Progenitor cell of endocrine pancreas (in vitro differentiated cells): ENCODE data around the gene SPTBN4. TPM values are rescaled to one million over a fixed set of nuclear protein-coding genes. Genes with fewer than 3 reads are reported as not detected.
"Not testable (repeated sequence)": the region's sequence is repeated elsewhere in the genome, so short reads cannot be mapped to it uniquely, and the experiment has no call there.

Source experiments
- DNase-seq: peaks from one replicate; pipeline ENCODE4 v3.0.0; 2021; ENCODE audit warnings: low spot score; ENCODE audit not compliant: unreplicated experiment
- H3K27ac Mint-ChIP-seq: 2 replicates; pipeline ENCODE4 v1.8.0; 2021; ENCODE audit warnings: mild to moderate bottlenecking, moderate library complexity, mixed read lengths
- H3K27me3 Mint-ChIP-seq: 2 replicates; pipeline ENCODE4 v1.8.0; 2021; ENCODE audit warnings: mixed read lengths
- H3K36me3 Mint-ChIP-seq: 2 replicates; pipeline ENCODE4 v1.8.0; 2022; ENCODE audit warnings: mixed read lengths; ENCODE audit not compliant: insufficient read depth
- H3K4me1 Mint-ChIP-seq: 2 replicates; pipeline ENCODE4 v1.8.0; 2021; ENCODE audit warnings: low read depth, mixed read lengths
- H3K4me3 Mint-ChIP-seq: 2 replicates; pipeline ENCODE4 v1.8.0; 2021; ENCODE audit warnings: low read depth, mild to moderate bottlenecking, moderate library complexity, mixed read lengths
- H3K9me3 Mint-ChIP-seq: 2 replicates; pipeline ENCODE4 v1.8.0; 2021; ENCODE audit warnings: low read depth, mixed read lengths
- total RNA-seq: library from RNA; stranded (reverse); gene quantifications from 2 replicates; pipeline ENCODE4 v1.2.1, GENCODE V29; 2021
- TF ChIP-seq, protein P1 (sequence below): fragments of 200-600 bp; sonication (generic); IDR thresholded peaks from one replicate; pipeline ENCODE4 v1.5.0; 2021; ENCODE audit warnings: antibody characterized with exemption, mild to moderate bottlenecking; ENCODE audit not compliant: unreplicated experiment

Gene SPTBN4
- total RNA-seq, 1 donor from 2014 or later, result 3.1 TPM

DNA sequence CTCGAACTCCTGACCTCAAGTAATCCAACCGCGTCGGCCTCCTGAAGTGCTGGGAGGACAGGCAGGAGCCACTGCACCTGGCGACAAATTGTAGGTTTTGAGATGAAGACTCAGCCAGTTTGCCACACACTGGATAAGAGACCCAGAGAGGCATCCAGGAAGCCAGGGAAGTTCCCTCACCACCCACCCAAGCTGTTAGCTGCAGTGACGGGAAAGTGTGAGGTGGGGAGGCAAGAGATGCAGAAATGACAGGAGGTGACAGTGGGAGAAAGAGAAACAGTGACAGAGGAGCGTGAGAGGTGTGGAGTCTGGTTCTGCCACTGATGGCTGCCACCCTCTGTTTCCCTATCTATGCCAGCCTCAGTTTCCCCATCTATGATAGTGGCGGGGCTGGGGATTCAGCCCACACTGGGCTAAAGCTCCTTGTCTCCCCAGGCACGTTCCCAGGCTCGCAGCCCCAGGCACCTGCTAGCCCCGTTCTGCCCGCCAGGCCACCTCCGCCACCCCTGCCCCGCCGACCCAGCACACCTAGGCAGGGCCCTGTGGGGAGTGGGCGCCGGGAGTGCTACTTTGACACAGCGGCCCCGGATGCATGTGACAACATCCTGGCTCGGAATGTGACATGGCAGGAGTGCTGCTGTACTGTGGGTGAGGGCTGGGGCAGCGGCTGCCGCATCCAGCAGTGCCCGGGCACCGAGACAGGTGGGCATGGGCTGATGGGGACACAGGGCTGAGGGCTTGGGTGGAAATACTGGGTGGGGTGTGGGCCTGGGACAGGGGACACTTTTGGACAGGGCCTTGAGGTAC is 155.4 kb downstream of the SPTBN4 start:
- DNase-seq, result no peak
- Mint-ChIP-seq H3K9me3 (no peaks in the 10 kb centered on the region), H3K4me1 (peaks cover 6% of the 10 kb centered on the region), H3K4me3 (no peak overlapping the region), H3K27me3 (peaks cover 7% of the 10 kb centered on the region), H3K27ac (no peak overlapping the region), H3K36me3 (peaks cover 4% of the 10 kb centered on the region)
- TF ChIP-seq, protein P1, sequence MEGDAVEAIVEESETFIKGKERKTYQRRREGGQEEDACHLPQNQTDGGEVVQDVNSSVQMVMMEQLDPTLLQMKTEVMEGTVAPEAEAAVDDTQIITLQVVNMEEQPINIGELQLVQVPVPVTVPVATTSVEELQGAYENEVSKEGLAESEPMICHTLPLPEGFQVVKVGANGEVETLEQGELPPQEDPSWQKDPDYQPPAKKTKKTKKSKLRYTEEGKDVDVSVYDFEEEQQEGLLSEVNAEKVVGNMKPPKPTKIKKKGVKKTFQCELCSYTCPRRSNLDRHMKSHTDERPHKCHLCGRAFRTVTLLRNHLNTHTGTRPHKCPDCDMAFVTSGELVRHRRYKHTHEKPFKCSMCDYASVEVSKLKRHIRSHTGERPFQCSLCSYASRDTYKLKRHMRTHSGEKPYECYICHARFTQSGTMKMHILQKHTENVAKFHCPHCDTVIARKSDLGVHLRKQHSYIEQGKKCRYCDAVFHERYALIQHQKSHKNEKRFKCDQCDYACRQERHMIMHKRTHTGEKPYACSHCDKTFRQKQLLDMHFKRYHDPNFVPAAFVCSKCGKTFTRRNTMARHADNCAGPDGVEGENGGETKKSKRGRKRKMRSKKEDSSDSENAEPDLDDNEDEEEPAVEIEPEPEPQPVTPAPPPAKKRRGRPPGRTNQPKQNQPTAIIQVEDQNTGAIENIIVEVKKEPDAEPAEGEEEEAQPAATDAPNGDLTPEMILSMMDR, result no peak

DNA sequence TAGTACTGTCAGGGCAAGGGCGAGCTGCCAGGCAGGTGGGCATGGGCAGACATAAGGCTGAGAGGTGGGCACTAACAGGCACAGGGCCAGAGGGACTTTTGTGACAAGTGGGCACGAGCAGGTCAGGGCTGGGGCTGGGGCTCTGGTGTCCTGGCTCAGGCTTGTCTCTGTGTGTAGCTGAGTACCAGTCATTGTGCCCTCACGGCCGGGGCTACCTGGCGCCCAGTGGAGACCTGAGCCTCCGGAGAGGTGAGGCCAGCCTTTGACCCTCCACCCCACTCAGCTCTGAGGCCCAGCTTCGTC is 155.9 kb downstream of the SPTBN4 start:
- no peak overlapping the region for H3K27ac Mint-ChIP-seq
- H3K36me3 Mint-ChIP-seq, result peaks cover 4% of the 10 kb centered on the region
- H3K9me3 Mint-ChIP-seq, result no peaks in the 10 kb centered on the region
- H3K4me3 Mint-ChIP-seq, result no peak overlapping the region
- TF ChIP-seq, protein P1, result no peak
- peaks cover 9% of the 10 kb centered on the region for H3K27me3 Mint-ChIP-seq
- DNase-seq, result no peak
- peaks cover 6% of the 10 kb centered on the region for H3K4me1 Mint-ChIP-seq

DNA sequence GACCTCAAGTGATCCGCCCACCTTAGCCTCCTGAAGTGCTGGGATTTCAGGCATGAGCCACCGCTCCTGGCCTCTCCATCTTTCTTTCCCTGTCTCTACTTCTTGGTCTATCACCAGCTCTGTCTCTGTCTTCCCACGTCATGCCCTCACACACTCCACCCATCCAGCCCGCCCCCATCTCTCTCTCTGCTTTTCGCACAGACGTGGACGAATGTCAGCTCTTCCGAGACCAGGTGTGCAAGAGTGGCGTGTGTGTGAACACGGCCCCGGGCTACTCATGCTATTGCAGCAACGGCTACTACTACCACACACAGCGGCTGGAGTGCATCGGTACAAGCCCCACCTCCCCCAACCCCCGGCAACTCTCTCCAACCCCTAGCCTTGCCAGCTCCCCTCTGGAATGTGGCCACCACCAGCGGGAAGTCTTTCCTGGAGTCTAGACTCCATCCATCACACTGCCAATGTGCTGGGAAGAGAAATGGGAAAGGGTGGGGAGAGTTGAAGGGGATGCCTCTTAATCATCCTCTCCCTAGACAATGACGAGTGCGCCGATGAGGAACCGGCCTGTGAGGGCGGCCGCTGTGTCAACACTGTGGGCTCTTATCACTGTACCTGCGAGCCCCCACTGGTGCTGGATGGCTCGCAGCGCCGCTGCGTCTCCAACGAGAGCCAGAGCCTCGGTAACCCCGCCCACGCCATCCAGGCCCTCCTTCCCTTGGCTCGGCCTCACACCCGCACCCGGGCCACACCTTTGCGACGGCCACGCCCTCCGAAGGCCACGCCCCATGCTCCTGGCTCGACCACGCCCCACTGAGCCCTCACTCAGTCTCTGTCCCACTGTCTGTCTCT is 156.8 kb downstream of the SPTBN4 start:
- no peak overlapping the region for H3K4me3 Mint-ChIP-seq
- peak; percentile 59 for DNase-seq
- peaks cover 4% of the 10 kb centered on the region for H3K36me3 Mint-ChIP-seq
- H3K27me3 Mint-ChIP-seq, result peaks cover 9% of the 10 kb centered on the region
- H3K9me3 Mint-ChIP-seq, result no peaks in the 10 kb centered on the region
- H3K4me1 Mint-ChIP-seq, result peaks cover 6% of the 10 kb centered on the region
- TF ChIP-seq, protein P1, result no peak
- H3K27ac Mint-ChIP-seq, result no peak overlapping the region

DNA sequence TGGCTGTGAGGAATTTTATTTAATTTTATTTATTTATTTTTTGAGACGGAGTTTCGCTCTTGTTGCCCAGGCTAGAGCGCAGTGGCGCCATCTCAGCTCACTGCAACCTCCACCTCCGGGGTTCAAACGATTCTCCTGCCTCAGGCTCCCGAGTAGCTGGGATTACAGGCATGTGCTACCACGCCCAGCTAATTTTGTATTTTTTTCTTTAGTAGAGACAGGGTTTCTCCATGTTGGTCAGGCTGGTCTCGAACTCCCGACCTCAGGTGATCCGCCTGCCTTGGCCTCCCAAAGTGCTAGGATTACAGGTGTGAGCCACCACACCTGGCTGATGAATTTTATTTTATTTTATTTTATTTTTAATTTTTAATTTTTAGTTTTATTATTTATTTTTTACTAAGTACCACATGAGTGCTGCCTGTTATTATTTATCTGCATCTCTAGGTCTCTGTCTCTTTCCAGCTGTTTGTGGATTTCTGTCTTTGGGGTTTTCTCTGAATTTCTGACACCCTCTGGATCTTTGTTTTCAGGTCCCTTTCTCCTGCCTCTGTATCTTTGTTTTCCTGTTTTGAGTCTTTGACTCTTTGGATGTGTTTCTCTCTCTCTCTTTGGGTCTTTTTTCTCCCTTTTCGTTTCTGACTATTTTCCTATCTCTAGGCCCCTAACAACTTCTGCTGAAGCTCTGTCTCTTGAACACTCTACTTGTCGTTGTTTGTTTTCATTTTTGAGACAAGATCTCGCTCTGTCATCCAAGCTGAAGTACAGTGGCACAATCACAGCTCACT is 157.8 kb downstream of the SPTBN4 start:
- H3K27me3 Mint-ChIP-seq, H3K27ac Mint-ChIP-seq, H3K4me1 Mint-ChIP-seq, H3K4me3 Mint-ChIP-seq, H3K36me3 Mint-ChIP-seq, H3K9me3 Mint-ChIP-seq, DNase-seq: not testable (repeated sequence)

DNA sequence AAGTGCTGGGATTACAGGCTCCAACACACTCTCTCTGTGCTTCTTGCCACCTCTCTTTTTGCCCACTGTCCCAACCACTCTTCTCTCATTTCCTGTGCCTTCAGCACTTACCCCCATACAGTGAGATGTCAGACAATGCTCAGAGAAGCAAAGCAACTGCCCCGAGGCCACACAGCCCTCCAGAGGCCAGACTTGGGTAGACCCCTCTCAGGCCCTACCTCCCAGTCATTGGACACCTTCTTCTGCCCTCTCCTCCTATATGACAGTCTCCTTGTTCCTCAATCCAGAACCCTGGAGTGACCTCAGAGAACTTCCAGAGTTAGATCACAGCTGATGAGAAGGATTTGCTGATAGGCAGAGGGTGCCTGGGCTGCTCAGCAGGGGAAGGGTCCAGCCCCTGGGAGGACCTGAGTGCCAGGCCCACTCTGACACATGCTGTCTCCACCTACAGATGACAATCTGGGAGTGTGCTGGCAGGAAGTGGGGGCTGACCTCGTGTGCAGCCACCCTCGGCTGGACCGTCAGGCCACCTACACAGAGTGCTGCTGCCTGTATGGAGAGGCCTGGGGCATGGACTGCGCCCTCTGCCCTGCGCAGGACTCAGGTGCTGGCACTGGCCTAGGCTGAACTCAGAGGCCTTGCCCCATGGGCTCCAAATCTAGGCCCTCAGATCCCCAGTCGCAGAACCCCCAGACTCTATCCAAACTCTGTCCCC is 158.8 kb downstream of the SPTBN4 start:
- no peak overlapping the region for H3K4me3 Mint-ChIP-seq
- TF ChIP-seq, protein P1, result no peak
- H3K4me1 Mint-ChIP-seq, result peaks cover 6% of the 10 kb centered on the region
- no peak for DNase-seq
- peaks cover 15% of the 10 kb centered on the region for H3K27me3 Mint-ChIP-seq
- no peak overlapping the region for H3K27ac Mint-ChIP-seq
- no peaks in the 10 kb centered on the region for H3K9me3 Mint-ChIP-seq
- peaks cover 7% of the 10 kb centered on the region for H3K36me3 Mint-ChIP-seq

Other genes with a start within 250 kb of the SPTBN4 start
- not detected in 2 replicates for gene TTC9B, start 248.6 kb upstream of the SPTBN4 start, total RNA-seq
- gene CCNP, start 240.3 kb upstream of the SPTBN4 start, total RNA-seq, result 0.50 and 0.78 TPM in 2 replicates
- 200 TPM in 2 replicates for gene AKT2, start 181.7 kb upstream of the SPTBN4 start, total RNA-seq
- 19.0 and 19.1 TPM in 2 replicates for gene C19orf47, start 118.6 kb upstream of the SPTBN4 start, total RNA-seq
- 349 and 353 TPM in 2 replicates for gene PLD3, start 118.3 kb upstream of the SPTBN4 start, total RNA-seq
- 0.11 TPM in 1 of 2 replicates, not detected in the other for gene HIPK4, start 76.8 kb upstream of the SPTBN4 start, total RNA-seq
- 0.96 and 1.2 TPM in 2 replicates for gene PRX, start 53.6 kb upstream of the SPTBN4 start, total RNA-seq
- gene SERTAD1, start 41.0 kb upstream of the SPTBN4 start, total RNA-seq, result 4.1 and 4.4 TPM in 2 replicates
- gene SERTAD3, start 22.7 kb upstream of the SPTBN4 start, total RNA-seq, result 26.5 and 27.5 TPM in 2 replicates
- 14.0 and 16.4 TPM in 2 replicates for gene BLVRB, start 1.3 kb upstream of the SPTBN4 start, total RNA-seq
- gene SHKBP1, start 109.9 kb downstream of the SPTBN4 start, total RNA-seq, result 102 and 114 TPM in 2 replicates
- 25.4 TPM in 2 replicates for gene LTBP4, start 134.4 kb downstream of the SPTBN4 start, total RNA-seq
- 14.6 and 20.9 TPM in 2 replicates for gene NUMBL, start 223.7 kb downstream of the SPTBN4 start, total RNA-seq
- 55.8 and 58.6 TPM in 2 replicates for gene COQ8B, start 249.9 kb downstream of the SPTBN4 start, total RNA-seq